HepG2 (cell line): ENCODE data around the gene CFAP43. TPM values are rescaled to one million over a fixed set of nuclear protein-coding genes. Genes with fewer than 3 reads are reported as not detected.

Source experiments
- ARID5B ChIP-seq: IDR thresholded peaks from 2 replicates; pipeline ENCODE4 v1.4.0; 2020; ENCODE audit warnings: mild to moderate bottlenecking, missing genetic modification reagents
- CREM ChIP-seq, 2 experiments: sonication (generic) in 1 of 2; formaldehyde crosslinking in 1 of 2; IDR thresholded peaks; 2 replicates each; pipeline versions ENCODE4 v1.4.0 to v1.6.1; 2016 to 2020; ENCODE audit warnings: antibody characterized with exemption in 1 of 2, mild to moderate bottlenecking in 1 of 2, missing genetic modification reagents in 1 of 2
- DRAP1 ChIP-seq: IDR thresholded peaks from 2 replicates; pipeline ENCODE4 v1.6.1; 2016; ENCODE audit warnings: missing genetic modification reagents, missing compliant biosample characterization
- FOXA1 ChIP-seq, 2 experiments: fragments of 450-650 bp in 1 of 2; sonication (generic) in 1 of 2; formaldehyde crosslinking in 1 of 2; IDR thresholded peaks; 2 replicates each; pipeline versions ENCODE4 v1.4.0 to v1.6.1; 2016 to 2020; ENCODE audit warnings: missing genetic modification reagents in 1 of 2
- FOXK1 ChIP-seq: sonication (generic); formaldehyde crosslinking; IDR thresholded peaks from 2 replicates; pipeline ENCODE4 v1.4.0; 2020; ENCODE audit warnings: low read depth, missing genetic modification reagents, borderline replicate concordance
- FOXP1 ChIP-seq, 2 experiments: fragments of 450-650 bp in 1 of 2; IDR thresholded peaks; 2 replicates each; pipeline ENCODE4 v1.6.1; 2017 to 2018; ENCODE audit warnings: antibody characterized with exemption in 1 of 2
- GZF1 ChIP-seq: sonication (generic); formaldehyde crosslinking; IDR thresholded peaks from 2 replicates; pipeline ENCODE4 v1.5.1; 2020; ENCODE audit warnings: mild to moderate bottlenecking, missing genetic modification reagents
- HNRNPUL1 ChIP-seq: fragments of 200-400 bp; formaldehyde crosslinking; IDR thresholded peaks from 2 replicates; pipeline ENCODE4 v1.6.1; 2017; ENCODE audit warnings: low read depth, mild to moderate bottlenecking, low read length, moderate library complexity
- IKZF1 ChIP-seq: fragments of 450-650 bp; IDR thresholded peaks from 2 replicates; pipeline ENCODE4 v1.7.1; 2016
- NKX3-1 ChIP-seq: sonication (generic); formaldehyde crosslinking; IDR thresholded peaks from 2 replicates; pipeline ENCODE4 v1.5.0; 2020; ENCODE audit warnings: missing genetic modification reagents
- NR2F6 ChIP-seq, 2 experiments: IDR thresholded peaks; 2 replicates each; pipeline ENCODE4 v1.6.1; 2016; ENCODE audit warnings: antibody characterized with exemption in 1 of 2, mild to moderate bottlenecking in 1 of 2
- PAXIP1 ChIP-seq: sonication (generic); formaldehyde crosslinking; conservative IDR thresholded peaks from 2 replicates; pipeline ENCODE4 v1.4.0; 2020; ENCODE audit warnings: mild to moderate bottlenecking, missing genetic modification reagents, moderate library complexity
- RXRB ChIP-seq: IDR thresholded peaks from 2 replicates; pipeline ENCODE4 v1.6.1; 2016; ENCODE audit warnings: borderline replicate concordance, missing genetic modification reagents, missing compliant biosample characterization
- USF2 ChIP-seq, 2 experiments: sonication (generic) in 1 of 2; formaldehyde crosslinking in 1 of 2; IDR thresholded peaks; 2 replicates each; pipeline versions ENCODE4 v1.5.1 to v1.6.1; 2011 to 2020; ENCODE audit warnings: borderline replicate concordance in 1 of 2, low read depth in 1 of 2, low read length in 1 of 2, mild to moderate bottlenecking in 1 of 2, missing genetic modification reagents in 1 of 2, moderate library complexity in 1 of 2
- ZNF234 ChIP-seq: sonication (generic); formaldehyde crosslinking; conservative IDR thresholded peaks from 2 replicates; pipeline ENCODE4 v1.5.1; 2020; ENCODE audit warnings: mild to moderate bottlenecking, missing genetic modification reagents
- ZNF256 ChIP-seq: sonication (generic); formaldehyde crosslinking; conservative IDR thresholded peaks from 2 replicates; pipeline ENCODE4 v1.4.0; 2020; ENCODE audit warnings: missing genetic modification reagents
- ZNF446 ChIP-seq: sonication (generic); formaldehyde crosslinking; IDR thresholded peaks from 2 replicates; pipeline ENCODE4 v1.5.0; 2020; ENCODE audit warnings: mild to moderate bottlenecking, missing genetic modification reagents
- ZNF792 ChIP-seq: IDR thresholded peaks from 2 replicates; pipeline ENCODE4 v1.6.1; 2016
- ZSCAN22 ChIP-seq: sonication (generic); formaldehyde crosslinking; IDR thresholded peaks from 2 replicates; pipeline ENCODE4 v1.4.0; 2020; ENCODE audit warnings: mild to moderate bottlenecking, missing genetic modification reagents
- polyA plus RNA-seq, 8 experiments: library from polyadenylated mRNA; depleted of rRNA in 3 of 8; stranded (reverse) in 7 of 8; unstranded in 1 of 8; fragments of >200 nt; fragmentation: Illumina TruSeq in 4 of 8; extraction: Trizol in 4 of 8; gene quantifications; 2 replicates each; pipeline versions ENCODE4 v1.2.1 to v1.2.3, GENCODE V29; 2011 to 2016; ENCODE audit warnings: low read depth in 4 of 8, missing spikeins in 1 of 8, mixed read lengths in 1 of 8; ENCODE audit not compliant: insufficient read depth in 1 of 8
- total RNA-seq, 5 experiments: library from RNA; depleted of rRNA; stranded (reverse); fragments of >200 nt; fragmentation: Illumina TruSeq; extraction: Trizol; gene quantifications; 2 replicates each; pipeline ENCODE4 v1.2.3, GENCODE V29; 2016; ENCODE audit warnings: low read depth in 1 of 5

Gene CFAP43
- total and polyA plus RNA-seq, 2 of the 13 experiments (the other 11 are each of a cell fraction or from before 2014, with no cell fraction given) = 0.24 to 0.38 TPM

GRCh38 chr10:104256335-104256961, 24.3 kb upstream of the CFAP43 start (continued):
- TF ChIP-seq ARID5B (CRISPR knock-in tag) (peak; percentile 65), ZNF256 (CRISPR knock-in tag) (no peak), IKZF1 (no peak), NR2F6 (IDR thresholded peaks at IDR 0.05) (peak; percentile 56), NR2F6 (CRISPR knock-in tag; IDR thresholded peaks at IDR 0.05) (peak; percentile 57; the same call in 1 of the 2 replicates), ZSCAN22 (no peak), DRAP1 (CRISPR knock-in tag) (peak; percentile 36; the same call in 1 of the 2 replicates), GZF1 (peak; percentile 76; the same call in 1 of the 2 replicates), NKX3-1 (CRISPR knock-in tag) (no peak), USF2 (IDR thresholded peaks at IDR 0.05; ENCODE audit: low read depth, low read length) (no peak), USF2 (CRISPR knock-in tag; IDR thresholded peaks at IDR 0.05; ENCODE audit: borderline replicate concordance) (no peak), RXRB (CRISPR knock-in tag) (peak; percentile 30; the same call in 1 of the 2 replicates), ZNF446 (CRISPR knock-in tag) (no peak), FOXP1 (IDR thresholded peaks at IDR 0.05) (no peak), FOXP1 (CRISPR knock-in tag; IDR thresholded peaks at IDR 0.05) (peak; percentile 74), PAXIP1 (CRISPR knock-in tag) (peak; percentile 72; the same call in 1 of the 2 replicates), HNRNPUL1 (no peak), ZNF792 (CRISPR knock-in tag) (0 out of 2 replicates have a peak, but pooled peaks have one; percentile 16), FOXA1 (IDR thresholded peaks at IDR 0.05) (no peak), FOXA1 (CRISPR knock-in tag; IDR thresholded peaks at IDR 0.05) (peak; percentile 53), ZNF234 (CRISPR knock-in tag) (no peak), FOXK1 (peak; percentile 50; the same call in 1 of the 2 replicates), CREM (IDR thresholded peaks at IDR 0.05) (peak; percentile 53), CREM (CRISPR knock-in tag; IDR thresholded peaks at IDR 0.05) (no peak)
